Measurements from ENCODE around the gene TNFAIP8.

Gene TNFAIP8

GRCh38 chr5:119323601-119324000, 32.2 kb upstream of the TNFAIP8 start:
- peaks cover 5% of the 10 kb centered on the region for H3K4me1 ChIP-seq (ENCODE audit: low read length)
- no peak overlapping the region for H3K4me3 ChIP-seq (ENCODE audit: low read length)
- no peaks in the 10 kb centered on the region for H3K36me3 ChIP-seq (replicated peaks; ENCODE audit: low read depth, low read length)
- 0 out of 2 replicates have a peak, but pooled peaks cover 7% of the 10 kb centered on the region for H3K79me2 ChIP-seq (ENCODE audit: low read length)
- no peak for TF ChIP-seq EZH2phosphoT487 (IDR thresholded peaks at IDR 0.05; ENCODE audit: low read depth)
- no peak for TF ChIP-seq CTCF (IDR thresholded peaks at IDR 0.05; ENCODE audit: low read depth, low read length)
- no peak overlapping the region for H3K4me2 ChIP-seq (ENCODE audit: low read length)
- H3K9ac ChIP-seq (ENCODE audit: low read length) = no peak overlapping the region
- no peak overlapping the region for H2AFZ ChIP-seq (ENCODE audit: low read depth, low read length)
- no peaks in the 10 kb centered on the region for H3K27me3 ChIP-seq (ENCODE audit: low read depth, low read length)
- 0 out of 2 replicates have a peak, but pooled peaks cover 4% of the 10 kb centered on the region for H4K20me1 ChIP-seq (ENCODE audit: insufficient read depth, low read length)
- H3K9me3 ChIP-seq (ENCODE audit: insufficient read depth, low read length) = no peaks in the 10 kb centered on the region
- H3K27ac ChIP-seq (ENCODE audit: low read length) = no peak overlapping the region

- H3K4me2 ChIP-seq (ENCODE audit: low read length) = no peak overlapping the region
- H3K9ac ChIP-seq (ENCODE audit: low read length) = no peak overlapping the region
- no peak overlapping the region for H3K27ac ChIP-seq (ENCODE audit: low read length)
- no peaks in the 10 kb centered on the region for H3K9me3 ChIP-seq (ENCODE audit: insufficient read depth, low read length)
- peaks cover 4% of the 10 kb centered on the region for H3K4me1 ChIP-seq (ENCODE audit: low read length)
- H2AFZ ChIP-seq (ENCODE audit: low read depth, low read length) = no peak overlapping the region
- no peaks in the 10 kb centered on the region for H3K36me3 ChIP-seq (replicated peaks; ENCODE audit: low read depth, low read length)
- no peaks in the 10 kb centered on the region for H3K27me3 ChIP-seq (ENCODE audit: low read depth, low read length)
- TF ChIP-seq CTCF (IDR thresholded peaks at IDR 0.05; ENCODE audit: low read depth, low read length) (no peak), EZH2phosphoT487 (IDR thresholded peaks at IDR 0.05; ENCODE audit: low read depth) (no peak)
- no peak overlapping the region for H3K4me3 ChIP-seq (ENCODE audit: low read length)
- 0 out of 2 replicates have a peak, but pooled peaks cover 4% of the 10 kb centered on the region for H4K20me1 ChIP-seq (ENCODE audit: insufficient read depth, low read length)
- H3K79me2 ChIP-seq (ENCODE audit: low read length) = 0 out of 2 replicates have a peak, but pooled peaks cover 7% of the 10 kb centered on the region
These were observed 31.0 kb upstream of the TNFAIP8 start for GRCh38 chr5:119324842-119325241.

- H2AFZ ChIP-seq (ENCODE audit: low read depth, low read length) = no peak overlapping the region
- H3K27me3 ChIP-seq (ENCODE audit: low read depth, low read length) = no peaks in the 10 kb centered on the region
- H3K4me3 ChIP-seq (ENCODE audit: low read length) = no peak overlapping the region
- H3K79me2 ChIP-seq (ENCODE audit: low read length) = peaks cover 16% of the 10 kb centered on the region
- peaks cover 6% of the 10 kb centered on the region for H3K4me1 ChIP-seq (ENCODE audit: low read length)
- no peak overlapping the region for H3K4me2 ChIP-seq (ENCODE audit: low read length)
- 0 out of 2 replicates have a peak, but pooled peaks cover 4% of the 10 kb centered on the region for H4K20me1 ChIP-seq (ENCODE audit: insufficient read depth, low read length)
- no peak overlapping the region for H3K9ac ChIP-seq (ENCODE audit: low read length)
- TF ChIP-seq EZH2phosphoT487 (IDR thresholded peaks at IDR 0.05; ENCODE audit: low read depth) (no peak), CTCF (IDR thresholded peaks at IDR 0.05; ENCODE audit: low read depth, low read length) (no peak)
- H3K9me3 ChIP-seq (ENCODE audit: insufficient read depth, low read length) = no peaks in the 10 kb centered on the region
- no peaks in the 10 kb centered on the region for H3K36me3 ChIP-seq (replicated peaks; ENCODE audit: low read depth, low read length)
- H3K27ac ChIP-seq (ENCODE audit: low read length) = no peak overlapping the region
These were observed 28.8 kb upstream of the TNFAIP8 start for GRCh38 chr5:119327018-119327417.

- Histone ChIP-seq H3K36me3 (replicated peaks; ENCODE audit: low read depth, low read length) (no peaks in the 10 kb centered on the region), H3K4me2 (ENCODE audit: low read length) (no peak overlapping the region), H3K27ac (ENCODE audit: low read length) (no peak overlapping the region), H2AFZ (ENCODE audit: low read depth, low read length) (no peak overlapping the region), H3K4me1 (ENCODE audit: low read length) (peaks cover 26% of the 10 kb centered on the region), H3K9ac (ENCODE audit: low read length) (no peak overlapping the region), H3K4me3 (ENCODE audit: low read length) (no peak overlapping the region), H3K79me2 (ENCODE audit: low read length) (peaks cover 29% of the 10 kb centered on the region), H3K9me3 (ENCODE audit: insufficient read depth, low read length) (no peaks in the 10 kb centered on the region), H3K27me3 (ENCODE audit: low read depth, low read length) (no peaks in the 10 kb centered on the region), H4K20me1 (ENCODE audit: insufficient read depth, low read length) (0 out of 2 replicates have a peak, but pooled peaks cover 4% of the 10 kb centered on the region)
- TF ChIP-seq EZH2phosphoT487 (IDR thresholded peaks at IDR 0.05; ENCODE audit: low read depth) = no peak
These were observed 26.8 kb upstream of the TNFAIP8 start for GRCh38 chr5:119328753-119329602.

Measured in OCI-LY3 (cell line).